Measurements from ENCODE around the gene CDH13. TPM values are rescaled to one million over a fixed set of nuclear protein-coding genes. Genes with fewer than 3 reads are reported as not detected.

CDH13 gene
- total and polyA plus RNA-seq, 10 of the 15 experiments (the other 5 are each of a cell fraction or from before 2014, with no cell fraction given) = under 0.01 to 0.05 TPM; not detected in 8

- no peak for TF ChIP-seq ZNF687 (IDR thresholded peaks at IDR 0.05)
- no peak for TF ChIP-seq BHLHE40 (IDR thresholded peaks at IDR 0.05; ENCODE audit: borderline replicate concordance in 1 of 2, low read depth in 2 of 2, low read length in 1 of 2)
These were observed 575.0 kb downstream of the CDH13 start (continued) for GRCh38 chr16:83201748-83202147.

- no peaks in the 10 kb centered on the region for H3K9me3 ChIP-seq (replicated peaks; ENCODE audit: control insufficient read depth, insufficient read depth, low read length)
- no peak for TF ChIP-seq SPI1 (IDR thresholded peaks at IDR 0.05; ENCODE audit: borderline replicate concordance, insufficient read depth, low read depth, low read length)
- TF ChIP-seq CBX3 (IDR thresholded peaks at IDR 0.05; ENCODE audit: borderline replicate concordance, low read depth) = no peak
- ChIA-PET SMC1A (ENCODE audit: uncharacterized antibody, unreplicated experiment) (no interaction called here), CTCF (interaction anchor here (0.5 kb wide), 1 partner anchor 10 kb away, joined by 3 read pairs; no protein-coding TSS in a partner anchor), RAD21 (ENCODE audit: unreplicated experiment) (no interaction called here), POLR2A (no interaction called here)
- WGBS (ENCODE audit: insufficient coverage, insufficient replicate concordance, low lambda C conversion rate, missing lambda C conversion rate) = 19% methylated on average over 6 of the region's 6 CpGs
- H3K4me3 ChIP-seq = no peak overlapping the region
- ATAC-seq (no peak), FAIRE-seq (no peak), DNase-seq (ENCODE audit: low read depth, low spot score) (no peak)
- H3K36me3 ChIP-seq (ENCODE audit: control insufficient read depth in 2 of 2, insufficient read depth in 2 of 2, low read length in 1 of 2) = no peaks in the 10 kb centered on the region
- no peak overlapping the region for H3K9ac ChIP-seq (ENCODE audit: control insufficient read depth, insufficient read depth, low read length)
- H2AFZ ChIP-seq (ENCODE audit: control insufficient read depth, low read depth, low read length) = no peak overlapping the region
- no peaks in the 10 kb centered on the region for H3K79me2 ChIP-seq (ENCODE audit: control insufficient read depth, insufficient read depth, low read length)
- no peak overlapping the region for H3K4me2 ChIP-seq (ENCODE audit: control insufficient read depth, insufficient read depth)
- intact Hi-C loops (cut with micrococcal nuclease; ENCODE audit: unreplicated experiment) = no loop called here
- H3K27me3 ChIP-seq (replicated peaks in 1 of 2; ENCODE audit: control insufficient read depth in 2 of 2, insufficient read depth in 2 of 2, low read length in 1 of 2) = no peaks in the 10 kb centered on the region
- no peak overlapping the region for H3K27ac ChIP-seq (ENCODE audit: control insufficient read depth, insufficient read depth)
- H4K20me1 ChIP-seq (ENCODE audit: control insufficient read depth, insufficient read depth) = no peaks in the 10 kb centered on the region
- BruUV-seq (replicated peaks) = no TSS peak
- in situ Hi-C loops (cut with MboI) = no loop called here
- H3K4me1 ChIP-seq (ENCODE audit: control insufficient read depth, insufficient read depth, low read length) = no peaks in the 10 kb centered on the region
These were observed 579.1 kb downstream of the CDH13 start for GRCh38 chr16:83205896-83206295.
